ELR (cell line): ENCODE measurements around the gene MPHOSPH10.

Experiments
- DNase-seq: peaks from one replicate; pipeline ENCODE4 v3.0.0-alpha.2; 2015; ENCODE audit warnings: low read depth

MPHOSPH10 gene

DNA sequence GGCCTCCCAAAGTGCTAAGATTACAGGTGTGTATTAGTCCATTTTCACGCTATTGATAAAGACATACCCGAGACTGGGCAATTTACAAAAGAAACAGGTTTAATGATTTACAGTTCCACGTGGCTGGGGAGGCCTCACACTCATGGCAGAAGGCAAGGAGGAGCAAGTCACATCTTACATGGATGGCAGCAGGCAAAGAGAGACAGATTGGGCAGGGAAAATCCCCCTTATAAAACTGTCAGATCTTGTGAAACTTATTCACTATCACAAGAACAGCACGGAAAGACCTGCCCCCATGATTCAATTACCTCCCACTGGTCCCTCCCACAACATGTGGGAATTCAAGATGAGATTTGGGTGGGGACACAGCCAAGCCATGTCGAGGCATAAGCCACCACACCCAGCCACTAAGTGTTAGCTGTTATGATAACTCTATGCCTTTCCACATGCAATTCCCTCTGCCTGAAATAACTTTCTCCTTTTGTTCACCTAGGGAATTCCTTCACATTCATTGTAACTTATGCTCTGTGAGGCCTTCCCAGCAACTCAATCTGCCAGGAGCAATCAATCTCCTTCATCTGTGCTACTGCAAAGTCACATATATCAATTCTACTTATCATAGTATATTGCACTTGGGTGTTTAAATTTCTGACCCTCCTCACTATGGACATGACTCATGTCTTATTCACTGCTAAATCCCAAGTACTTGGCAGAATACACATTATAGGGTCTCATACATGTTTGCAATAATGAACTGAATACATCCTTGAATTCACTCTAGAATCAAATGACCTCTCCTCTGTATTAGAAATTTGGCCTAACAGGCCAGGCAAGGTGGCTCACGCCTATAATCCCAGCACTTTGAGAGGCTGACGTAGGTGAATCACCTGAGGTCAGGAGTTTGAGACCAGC is 7.8 kb upstream of the MPHOSPH10 start:
- DNase-seq: peak; percentile 35

DNA sequence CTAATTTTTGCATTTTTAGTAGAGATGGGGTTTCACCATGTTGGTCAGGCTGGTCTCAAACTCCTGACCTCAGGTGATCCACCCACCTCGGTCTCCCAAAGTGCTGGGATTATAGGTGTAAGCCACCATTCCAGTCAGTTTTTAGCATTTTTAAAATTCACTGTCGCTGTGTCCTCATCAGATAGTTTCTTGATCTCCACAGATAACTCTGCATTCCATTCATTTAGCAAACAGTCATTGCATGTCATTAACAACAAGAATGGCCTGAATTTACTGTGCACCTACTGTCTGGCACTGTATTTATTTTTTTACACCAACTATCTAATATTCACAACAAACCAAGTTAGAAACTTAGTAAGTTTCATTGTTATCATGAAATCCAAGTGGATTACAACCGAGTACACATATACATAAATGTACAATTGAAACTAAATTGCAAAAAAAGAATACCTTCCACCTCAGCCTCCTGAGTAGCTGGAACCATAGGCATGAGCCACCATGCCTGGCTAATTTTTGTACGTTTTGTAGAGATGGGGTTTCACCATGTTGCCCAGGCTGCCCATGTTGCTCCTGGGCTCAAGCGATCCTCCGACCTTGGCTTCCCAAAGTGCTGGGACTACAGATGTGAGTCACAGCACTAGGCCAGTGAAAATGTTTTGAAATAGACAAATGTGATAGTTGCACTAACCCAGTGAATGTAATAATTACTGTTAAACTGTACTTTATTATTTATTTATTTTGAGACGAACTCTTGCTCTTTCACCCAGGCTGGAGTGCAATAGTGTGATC is 4.7 kb upstream of the MPHOSPH10 start:
- DNase-seq: no peak

DNA sequence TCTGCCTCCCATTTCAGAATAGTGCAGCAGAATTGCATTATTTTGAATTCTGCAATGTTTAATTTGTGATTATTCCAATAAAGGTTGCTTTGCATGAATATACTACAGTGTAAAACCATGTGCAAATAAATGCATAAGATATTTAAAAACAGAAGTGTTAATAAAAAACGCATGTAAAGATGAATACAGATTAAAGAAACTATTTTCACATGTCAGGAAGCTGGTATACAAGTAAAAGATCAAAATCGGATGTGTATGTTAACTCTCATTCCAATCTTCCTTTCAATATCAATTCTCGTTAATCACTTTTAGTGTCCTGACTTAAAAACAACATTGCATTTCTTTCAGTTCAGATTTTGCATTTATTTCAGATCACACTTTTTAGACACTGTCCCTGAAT is 3.5 kb upstream of the MPHOSPH10 start:
- DNase-seq: no peak

DNA sequence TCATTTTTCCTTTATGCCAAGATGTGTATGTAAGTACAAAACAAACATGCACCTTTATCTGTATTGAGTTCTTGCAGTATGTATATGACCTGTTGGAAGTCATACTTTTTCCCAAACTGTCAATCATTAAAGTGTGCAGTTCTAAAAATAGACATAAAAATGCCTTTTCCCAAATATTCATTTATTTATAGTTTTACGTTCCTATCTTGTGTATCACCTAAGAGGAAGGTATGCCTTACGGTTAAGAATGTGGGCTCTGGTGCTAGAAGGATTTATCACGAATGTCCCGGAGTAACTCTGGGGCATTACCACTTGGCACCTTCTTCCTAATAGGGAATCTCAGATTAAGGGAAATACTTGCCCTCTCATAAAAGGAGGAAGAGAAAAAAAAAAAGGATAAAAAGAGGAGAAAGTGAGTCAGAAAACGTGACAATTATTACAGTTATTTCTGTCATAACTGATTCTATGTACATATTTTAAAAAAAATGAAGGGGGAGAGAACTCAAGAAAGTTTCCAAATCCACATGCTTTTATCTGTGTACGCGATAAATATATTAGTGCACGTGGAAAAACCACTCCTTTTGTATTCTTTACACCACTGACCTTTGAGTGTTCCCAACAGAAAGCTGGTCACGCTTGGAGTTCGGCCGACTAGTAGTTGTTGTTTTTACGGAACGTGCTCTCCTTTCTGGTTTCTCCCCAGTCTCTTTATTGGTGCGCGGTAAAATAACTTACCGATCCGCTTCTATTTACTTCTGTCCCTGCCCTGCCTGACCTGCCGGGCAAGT is 1.1 kb upstream of the MPHOSPH10 start:
- DNase-seq: peak; percentile 49

DNA sequence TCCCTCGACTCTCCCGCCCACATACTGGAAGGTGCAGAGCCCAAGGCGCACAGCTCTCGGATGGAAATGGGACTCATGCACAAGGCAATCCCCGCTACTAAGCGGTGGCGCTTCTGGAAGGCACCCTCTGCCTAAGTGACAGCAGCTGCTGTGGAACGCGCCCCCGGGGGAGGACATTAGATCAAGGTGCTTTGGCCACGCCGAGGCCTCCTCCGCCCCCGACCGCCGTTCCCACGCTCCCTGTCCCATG is 607 bp upstream of the MPHOSPH10 start:
- peak; percentile 68 for DNase-seq

- DNase-seq: peak; percentile 42
These were observed 441 bp downstream of the MPHOSPH10 start for GRCh38 chr2:71130905-71131244.

GRCh38 chr2:71131387-71132166 is 1.1 kb downstream of the MPHOSPH10 start:
- DNase-seq: peak; percentile 17

GRCh38 chr2:71133603-71134002 is 3.2 kb downstream of the MPHOSPH10 start:
- DNase-seq: no peak

DNA sequence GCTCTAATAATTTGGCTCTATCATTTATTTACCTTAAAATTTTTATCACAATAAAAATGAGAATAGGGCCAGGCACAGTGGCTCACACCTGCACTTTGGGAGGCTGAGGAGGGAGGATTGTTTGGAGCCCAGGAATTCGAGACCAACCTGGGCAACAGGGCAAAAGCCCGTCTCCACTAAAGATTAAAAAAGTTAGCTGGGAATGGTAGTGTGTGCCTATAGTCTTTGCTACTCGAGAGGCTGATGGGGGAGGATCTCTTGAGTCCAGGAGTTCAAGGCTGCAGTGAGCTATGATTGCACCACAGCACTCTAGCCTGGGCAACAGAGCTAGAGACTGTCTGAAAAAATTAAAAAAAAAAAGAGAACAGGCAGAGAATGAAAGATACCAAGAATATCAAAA is 5.7 kb downstream of the MPHOSPH10 start:
- DNase-seq: no peak

DNA sequence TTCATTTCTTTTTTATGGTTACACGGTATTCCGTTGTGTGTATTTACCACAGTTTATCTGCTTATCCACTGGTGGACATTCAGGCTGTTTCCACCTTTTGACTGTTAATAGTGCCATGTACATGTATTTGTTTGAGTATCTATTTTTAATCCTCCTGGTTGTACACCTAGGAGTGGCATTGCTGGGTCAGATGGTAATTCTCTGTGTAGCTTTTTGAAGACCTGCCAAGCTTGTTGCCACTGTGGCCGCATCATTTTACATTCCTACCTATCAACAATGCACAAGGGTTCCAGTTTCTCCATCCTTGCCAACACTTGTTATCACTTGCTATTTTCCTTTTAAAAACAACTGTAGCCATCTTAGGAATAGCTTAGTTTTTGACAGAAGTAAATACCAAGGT is 13.3 kb downstream of the MPHOSPH10 start:
- DNase-seq: no peak

- DNase-seq: no peak
These were observed 18.2 kb downstream of the MPHOSPH10 start for GRCh38 chr2:71148506-71149063.

GRCh38 chr2:71150082-71150816 is 19.8 kb downstream of the MPHOSPH10 start:
- no peak for DNase-seq

DNA sequence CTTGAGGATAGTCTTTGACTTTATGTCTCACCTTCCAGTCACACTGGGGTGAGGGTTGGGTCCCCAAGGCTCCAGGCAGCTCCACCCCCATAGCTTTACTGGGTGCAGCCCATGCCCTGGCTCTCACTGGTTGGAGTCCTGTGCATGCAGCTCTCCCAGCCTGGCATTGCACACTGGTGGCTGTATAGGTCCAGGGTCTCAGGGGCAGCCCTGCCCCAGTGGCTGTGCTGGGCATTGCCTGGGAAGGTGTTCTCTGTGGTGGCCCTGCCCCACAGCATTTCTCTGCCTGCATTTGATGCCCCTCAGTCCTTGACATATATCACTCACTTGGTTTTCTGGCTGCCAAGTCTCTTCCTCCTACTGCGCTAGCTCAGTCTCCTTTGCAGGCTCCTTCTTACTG is 21.2 kb downstream of the MPHOSPH10 start:
- no peak for DNase-seq

GRCh38 chr2:71153585-71154224 is 23.3 kb downstream of the MPHOSPH10 start:
- DNase-seq: no peak

- no peak for DNase-seq
These were observed 23.8 kb downstream of the MPHOSPH10 start for GRCh38 chr2:71154279-71154678.

DNA sequence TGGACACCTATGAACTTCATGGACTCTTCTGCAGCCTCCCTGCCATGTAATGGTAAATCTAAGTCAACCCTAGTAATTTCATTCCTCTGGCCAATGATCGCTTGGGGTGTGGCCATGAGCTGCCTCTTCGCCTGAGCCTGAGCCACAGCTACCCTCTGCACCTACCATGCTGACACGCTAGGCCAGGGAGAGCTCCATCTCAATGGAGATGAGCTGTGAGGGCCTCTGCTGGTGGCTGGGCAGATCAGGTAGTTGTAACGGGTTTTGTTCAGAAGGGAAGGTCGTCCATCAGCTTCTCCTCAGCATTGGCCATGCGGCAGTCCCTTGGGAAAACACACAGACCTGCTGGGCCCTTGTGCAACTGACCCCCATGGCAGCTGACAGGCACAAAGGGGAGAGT is 24.4 kb downstream of the MPHOSPH10 start:
- peak; percentile 37 for DNase-seq

DNA sequence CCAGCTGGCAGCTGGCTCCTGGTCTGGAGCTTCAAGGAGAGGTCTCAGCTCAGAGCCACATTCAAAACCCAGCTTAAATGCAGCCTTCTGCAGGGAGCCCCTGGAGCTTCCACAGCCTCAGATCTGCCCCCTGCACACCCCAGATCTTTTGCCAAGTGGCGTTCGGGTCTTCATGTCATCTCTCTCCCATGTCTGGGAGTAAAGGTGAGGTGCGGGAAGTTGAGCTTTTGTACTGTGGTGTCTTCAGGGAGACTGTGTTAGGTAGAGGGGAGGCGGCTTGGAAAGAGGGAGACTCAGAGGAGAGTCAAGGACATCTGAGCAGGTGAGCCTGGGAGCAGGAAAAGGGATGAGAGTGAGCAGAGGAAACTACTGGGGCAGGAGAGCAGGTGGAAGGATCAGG is 25.4 kb downstream of the MPHOSPH10 start:
- no peak for DNase-seq

- DNase-seq: no peak
These were observed 26.1 kb downstream of the MPHOSPH10 start for GRCh38 chr2:71156573-71156972.

DNA sequence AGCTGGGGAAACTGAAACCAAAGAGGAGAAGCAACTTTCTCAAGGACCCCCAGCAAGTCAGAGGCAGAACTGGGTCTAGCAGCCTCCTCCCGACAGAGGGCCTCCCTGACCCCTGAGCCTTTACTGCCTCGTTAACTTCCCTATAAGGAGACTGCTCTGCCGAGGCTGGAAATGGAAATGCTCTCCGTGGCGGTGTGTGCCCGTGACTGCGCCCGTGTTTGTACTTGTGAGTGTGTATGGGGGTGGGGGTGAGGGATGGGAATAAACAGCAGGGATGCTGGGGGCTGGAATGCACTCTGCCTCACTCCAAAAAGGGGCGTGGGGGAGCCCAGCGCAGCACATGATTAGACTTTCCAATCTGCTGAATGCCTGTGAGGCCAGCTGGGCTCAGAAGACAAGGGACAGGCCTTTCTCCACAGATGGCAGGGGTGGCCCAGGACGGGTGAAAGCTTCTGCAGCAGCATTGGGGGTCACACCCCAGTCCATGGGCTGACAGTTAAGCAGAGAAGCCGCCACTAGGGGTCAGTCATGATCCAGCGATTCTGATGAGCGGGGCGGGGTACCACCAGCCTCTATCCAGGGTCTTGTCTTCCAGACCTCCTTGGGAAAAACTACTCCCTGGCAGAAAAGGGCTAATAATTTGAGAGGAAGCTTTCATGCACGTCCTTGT is 26.8 kb downstream of the MPHOSPH10 start:
- peak; percentile 52 for DNase-seq

- DNase-seq: no peak
These were observed 36.4 kb downstream of the MPHOSPH10 start for GRCh38 chr2:71166812-71167211.
